ENCODE results near the gene RNF135. TPM values are rescaled to one million over a fixed set of nuclear protein-coding genes. Genes with fewer than 3 reads are reported as not detected.

RNF135 gene, protein sequence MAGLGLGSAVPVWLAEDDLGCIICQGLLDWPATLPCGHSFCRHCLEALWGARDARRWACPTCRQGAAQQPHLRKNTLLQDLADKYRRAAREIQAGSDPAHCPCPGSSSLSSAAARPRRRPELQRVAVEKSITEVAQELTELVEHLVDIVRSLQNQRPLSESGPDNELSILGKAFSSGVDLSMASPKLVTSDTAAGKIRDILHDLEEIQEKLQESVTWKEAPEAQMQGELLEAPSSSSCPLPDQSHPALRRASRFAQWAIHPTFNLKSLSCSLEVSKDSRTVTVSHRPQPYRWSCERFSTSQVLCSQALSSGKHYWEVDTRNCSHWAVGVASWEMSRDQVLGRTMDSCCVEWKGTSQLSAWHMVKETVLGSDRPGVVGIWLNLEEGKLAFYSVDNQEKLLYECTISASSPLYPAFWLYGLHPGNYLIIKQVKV
- total RNA-seq = 12.2 and 15.3 TPM in 2 replicates

DNA sequence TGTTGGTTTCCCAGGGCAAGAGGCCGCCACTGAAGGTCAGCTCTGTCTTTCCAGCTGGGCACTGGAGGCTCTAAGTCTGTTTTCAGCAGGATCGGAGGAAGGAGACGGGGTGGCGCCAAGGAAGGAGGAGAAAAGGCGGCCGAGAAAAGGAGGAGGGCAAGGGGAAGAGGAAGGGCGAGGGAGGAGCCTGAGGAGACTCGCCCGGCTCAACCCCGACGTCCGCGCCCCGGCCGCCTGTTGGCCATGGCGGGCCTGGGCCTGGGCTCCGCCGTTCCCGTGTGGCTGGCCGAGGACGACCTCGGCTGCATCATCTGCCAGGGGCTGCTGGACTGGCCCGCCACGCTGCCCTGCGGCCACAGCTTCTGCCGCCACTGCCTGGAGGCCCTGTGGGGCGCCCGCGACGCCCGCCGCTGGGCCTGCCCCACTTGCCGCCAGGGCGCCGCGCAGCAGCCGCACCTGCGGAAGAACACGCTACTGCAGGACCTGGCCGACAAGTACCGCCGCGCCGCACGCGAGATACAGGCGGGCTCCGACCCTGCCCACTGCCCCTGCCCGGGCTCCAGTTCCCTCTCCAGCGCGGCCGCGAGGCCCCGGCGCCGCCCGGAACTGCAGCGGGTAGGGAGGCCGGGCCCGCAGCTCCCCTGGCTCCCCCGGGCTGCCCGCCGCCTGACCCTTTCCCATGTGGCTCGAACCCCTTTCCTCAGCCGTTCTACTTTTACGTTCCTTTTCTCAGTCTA lies at the start of gene RNF135:
Gene RNF135, plus strand, starts transcription at position 209 of the 737 bp plus-strand sequence. Its CDS starts 35 bp downstream, at position 244.
- TF ChIP-seq CTCF (conservative IDR thresholded peaks at IDR 0.05; ENCODE audit: low read depth, low read length) = peak; percentile 13
- no peak for DNase-seq (ENCODE audit: low read depth)
- H3K4me3 ChIP-seq (ENCODE audit: low read depth, low read length) = peak within 1 kb of the TSS; percentile 78

DNA sequence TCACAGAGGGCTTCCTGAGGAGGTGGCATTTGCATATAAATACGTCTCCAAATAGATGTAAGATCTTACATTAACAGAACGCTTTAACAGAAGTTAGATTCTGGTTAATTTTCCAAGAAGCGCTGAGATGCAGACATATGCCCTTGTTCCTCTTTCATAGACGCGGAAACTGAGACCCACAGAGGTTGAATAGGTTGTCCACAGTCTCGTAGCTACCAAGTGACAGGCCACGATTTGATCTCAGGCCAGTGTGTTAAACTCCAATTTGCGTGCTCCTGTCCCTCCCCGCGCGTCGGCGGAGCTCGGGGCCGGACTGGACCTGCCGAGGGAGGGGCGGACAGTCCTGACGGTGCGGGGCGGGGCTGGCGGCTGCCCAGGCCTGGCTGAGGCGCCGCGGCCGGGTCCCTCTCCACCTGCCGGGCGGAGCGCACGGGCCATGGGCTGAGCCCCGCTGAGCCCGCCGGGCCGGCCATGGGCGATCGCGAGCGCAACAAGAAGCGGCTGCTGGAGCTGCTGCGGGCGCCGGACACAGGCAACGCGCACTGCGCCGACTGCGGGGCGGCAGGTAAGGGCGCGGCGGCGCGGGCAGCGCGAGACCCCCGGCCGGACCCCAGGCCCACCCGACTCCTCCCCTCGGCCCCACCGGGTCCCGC lies 49.2 kb upstream of the RNF135 start, which contains the start of gene ADAP2:
Gene ADAP2, plus strand, starts transcription at position 402 of the 653 bp plus-strand sequence. Its CDS starts 70 bp downstream, at position 472.
- no peak for DNase-seq (ENCODE audit: low read depth)
- H3K4me3 ChIP-seq (ENCODE audit: low read depth, low read length) = peak within 1 kb of the TSS; percentile 59
- no peak for TF ChIP-seq CTCF (conservative IDR thresholded peaks at IDR 0.05; ENCODE audit: low read depth, low read length)

DNA sequence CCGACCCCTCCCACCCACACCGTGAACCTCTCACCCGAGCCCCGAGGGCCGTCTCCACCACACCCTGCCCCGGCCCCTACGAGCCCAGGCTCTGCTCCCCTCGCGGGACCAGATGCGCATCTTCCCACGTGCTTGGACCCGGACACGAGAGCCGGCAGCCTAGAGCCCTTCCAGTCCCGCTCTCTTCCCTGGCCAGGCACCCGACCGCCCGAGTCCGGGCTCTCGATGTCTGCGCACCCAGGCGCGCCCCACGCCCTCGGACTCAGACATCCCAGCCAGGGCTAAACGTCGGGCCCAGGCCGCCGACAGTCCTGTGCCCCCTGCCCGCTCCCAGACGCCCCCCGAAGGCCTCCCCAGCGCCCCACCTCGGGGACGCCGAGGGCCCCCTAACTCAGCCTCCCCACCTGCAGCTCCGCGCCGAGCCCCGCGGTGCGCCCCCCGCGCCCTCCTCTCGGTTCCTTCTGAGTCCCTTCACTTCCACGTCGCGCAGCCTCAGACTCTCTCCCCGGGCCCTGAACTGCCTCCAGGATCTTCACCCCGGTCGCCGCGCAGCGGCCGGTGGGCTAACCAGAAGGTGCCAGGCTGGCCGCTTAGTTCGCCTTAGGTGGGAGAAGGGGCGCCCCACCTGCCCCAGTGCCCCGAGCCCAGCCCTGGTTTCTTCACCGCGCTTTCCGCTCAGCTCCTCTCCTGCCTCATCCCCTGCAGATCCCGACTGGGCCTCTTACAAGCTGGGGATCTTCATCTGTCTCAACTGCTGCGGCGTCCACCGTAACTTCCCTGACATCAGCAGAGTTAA lies 48.4 kb upstream of the RNF135 start:
- no peak for DNase-seq (ENCODE audit: low read depth)
- no peak for TF ChIP-seq CTCF (conservative IDR thresholded peaks at IDR 0.05; ENCODE audit: low read depth, low read length)
- peak overlapping the region; percentile 59 for H3K4me3 ChIP-seq (ENCODE audit: low read depth, low read length)

DNA sequence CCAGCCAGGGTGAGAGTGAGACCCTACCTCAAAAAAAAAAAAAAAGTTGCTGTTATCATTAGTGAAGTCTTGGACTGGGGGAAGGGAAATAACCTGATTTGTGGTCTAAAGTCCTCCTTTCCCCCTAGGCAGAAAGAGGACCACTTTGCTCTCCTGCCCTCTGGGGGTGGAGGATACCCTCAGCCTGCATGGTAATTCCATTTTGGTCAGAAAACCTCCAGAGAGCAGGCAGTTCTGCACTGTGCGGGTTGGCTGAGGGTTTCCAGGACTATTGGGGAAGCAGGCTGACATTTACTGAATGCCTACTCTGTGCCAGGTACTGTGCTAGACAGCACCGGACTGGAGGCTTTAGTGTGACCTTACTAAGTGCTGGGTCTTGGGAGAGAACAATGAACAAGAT lies 46.5 kb upstream of the RNF135 start:
- TF ChIP-seq CTCF (conservative IDR thresholded peaks at IDR 0.05; ENCODE audit: low read depth, low read length) = no peak
- no peak overlapping the region for H3K4me3 ChIP-seq (ENCODE audit: low read depth, low read length)

GRCh38 chr17:30926516-30926915 lies 44.3 kb upstream of the RNF135 start:
- no peak for DNase-seq (ENCODE audit: low read depth)
- TF ChIP-seq CTCF (conservative IDR thresholded peaks at IDR 0.05; ENCODE audit: low read depth, low read length) = no peak
- H3K4me3 ChIP-seq (ENCODE audit: low read depth, low read length) = no peak overlapping the region

More for the DNA sequence above, 46.5 kb upstream of the RNF135 start:
- no peak for DNase-seq (ENCODE audit: low read depth)

DNA sequence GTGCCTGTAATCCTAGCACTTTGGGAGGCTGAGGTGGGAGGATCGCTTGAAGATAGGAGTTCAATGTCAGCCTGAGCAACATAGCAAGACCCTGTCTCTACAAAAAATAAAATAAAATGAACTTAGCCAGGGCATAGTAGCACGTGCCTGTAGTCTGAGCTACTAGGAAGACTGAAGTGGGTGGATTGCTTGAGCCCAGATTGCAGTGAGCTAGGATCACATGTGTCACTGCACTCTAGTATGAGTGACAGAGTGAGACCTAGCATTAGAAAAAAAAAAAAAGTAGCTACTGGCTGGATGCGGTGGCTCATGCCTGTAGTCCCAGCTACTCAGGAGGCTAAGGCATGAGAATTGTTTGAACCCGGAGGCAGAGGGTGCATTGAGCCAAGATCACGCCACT lies 43.1 kb upstream of the RNF135 start:
- no peak for TF ChIP-seq CTCF (conservative IDR thresholded peaks at IDR 0.05; ENCODE audit: low read depth, low read length)
- no peak for DNase-seq (ENCODE audit: low read depth)
- H3K4me3 ChIP-seq (ENCODE audit: low read depth, low read length) = no peak overlapping the region
